DMS53 treated with DMSO at 0.1 percent for 48 hours (cell line): ENCODE measurements around the gene UBXN10.
A peak's percentile ranks its signal among the peaks of the same experiment; 100 is the strongest.
"Not testable (repeated sequence)": the region's sequence is repeated elsewhere in the genome, so short reads cannot be mapped to it uniquely, and the experiment has no call there.

Experiments
- DNase-seq: peaks from one replicate; lab custom pipeline; 2025; ENCODE audit not compliant: unreplicated experiment; lab: John Stamatoyannopoulos, UW

The UBXN10 gene

DNA sequence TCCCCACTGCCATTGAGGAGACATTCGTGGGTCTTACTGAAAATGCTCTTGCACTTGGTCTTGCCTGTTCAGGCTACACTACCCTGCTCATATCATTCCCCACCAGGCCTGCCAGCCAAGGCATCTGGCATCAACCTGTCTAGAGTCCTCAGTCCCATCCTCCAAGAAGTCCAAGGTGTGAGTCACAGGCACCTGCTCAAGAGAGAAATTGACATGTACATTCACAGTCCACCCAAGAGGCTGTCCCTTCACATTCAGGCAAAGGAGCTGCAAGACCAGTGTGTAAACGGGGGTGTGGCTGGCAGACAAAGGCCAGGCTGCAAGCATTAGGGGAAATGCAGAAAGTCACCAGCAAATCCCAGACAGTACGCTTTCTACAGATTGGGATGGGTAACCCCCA is 13.5 kb downstream of the UBXN10 start:
- no peak for DNase-seq

DNA sequence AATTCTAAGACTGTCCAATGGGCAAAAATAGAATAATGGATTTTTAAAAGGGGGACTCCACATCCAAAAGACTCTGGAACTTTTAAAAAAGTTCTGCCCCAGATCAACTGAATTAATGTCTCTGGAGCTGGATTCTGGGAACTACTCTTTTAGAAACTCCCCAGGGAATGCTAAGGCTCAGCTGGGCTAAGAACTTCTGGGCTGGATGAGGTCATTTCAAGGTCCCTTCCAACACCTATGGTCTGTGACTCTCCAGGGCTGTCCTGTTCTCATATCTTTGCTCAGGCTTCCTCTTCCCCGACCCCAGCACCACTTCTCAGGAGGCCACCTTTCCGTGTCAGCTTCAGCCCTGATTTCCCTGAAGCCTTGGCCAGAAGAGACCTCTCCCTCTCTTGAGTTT is 13.9 kb downstream of the UBXN10 start:
- DNase-seq, result no peak

DNA sequence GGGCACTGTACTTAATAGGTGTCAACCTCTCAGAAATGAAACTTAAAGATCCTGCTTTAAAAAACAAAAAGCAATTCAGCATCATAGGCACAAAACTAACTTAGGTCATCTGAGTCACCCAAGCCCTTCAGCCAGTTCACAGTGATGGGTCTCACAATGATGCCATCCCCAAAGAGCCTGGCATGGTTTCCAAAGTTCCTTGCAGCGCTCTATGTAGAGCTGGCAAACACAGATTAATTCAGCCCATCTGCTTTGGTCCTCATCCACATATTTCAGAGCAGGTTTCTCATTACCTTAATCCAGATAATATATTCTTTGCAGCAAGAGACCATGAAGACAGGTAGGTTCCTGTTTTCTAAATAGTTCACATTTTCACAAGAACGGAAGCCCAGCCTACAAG is 15.1 kb downstream of the UBXN10 start:
- DNase-seq, result no peak

DNA sequence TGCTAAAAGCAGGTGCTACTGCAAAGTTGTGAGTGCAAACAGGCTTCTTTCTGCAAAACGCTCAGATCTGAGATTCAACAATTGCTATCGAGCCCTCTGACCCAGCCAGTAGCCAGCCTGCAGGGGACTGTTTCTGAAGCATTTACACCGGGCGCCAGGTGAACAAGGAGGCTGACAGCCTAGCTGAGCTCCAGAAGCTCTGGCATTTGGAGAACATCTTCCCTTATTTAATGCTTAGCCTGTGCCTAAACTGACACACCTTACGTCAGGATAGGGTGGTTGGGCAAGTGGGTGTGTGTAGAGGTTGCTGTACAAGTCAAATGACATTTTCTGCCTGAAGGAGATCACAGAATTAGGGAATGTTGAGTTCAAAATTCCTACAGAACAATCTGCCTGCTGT is 16.3 kb downstream of the UBXN10 start:
- DNase-seq, result no peak

DNA sequence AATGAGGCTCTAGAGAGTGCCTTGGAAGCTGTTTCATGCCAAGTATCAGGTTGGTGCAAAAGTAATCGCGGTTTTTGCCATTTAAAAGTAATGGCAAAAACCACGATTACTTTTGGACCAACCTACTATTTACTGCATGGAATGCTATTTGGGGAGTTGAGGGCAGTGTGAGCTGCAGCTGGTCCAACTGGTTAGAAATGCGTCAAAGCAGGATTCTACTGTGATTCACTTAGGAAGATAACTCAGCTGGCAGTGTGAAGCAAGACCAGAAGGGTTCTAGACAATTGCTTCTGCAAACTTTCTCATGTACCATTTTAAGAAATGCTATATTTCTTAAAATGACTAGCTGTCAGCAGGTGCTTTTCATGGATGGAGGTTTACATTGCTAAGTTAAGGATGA is 21.6 kb downstream of the UBXN10 start:
- no peak for DNase-seq

DNA sequence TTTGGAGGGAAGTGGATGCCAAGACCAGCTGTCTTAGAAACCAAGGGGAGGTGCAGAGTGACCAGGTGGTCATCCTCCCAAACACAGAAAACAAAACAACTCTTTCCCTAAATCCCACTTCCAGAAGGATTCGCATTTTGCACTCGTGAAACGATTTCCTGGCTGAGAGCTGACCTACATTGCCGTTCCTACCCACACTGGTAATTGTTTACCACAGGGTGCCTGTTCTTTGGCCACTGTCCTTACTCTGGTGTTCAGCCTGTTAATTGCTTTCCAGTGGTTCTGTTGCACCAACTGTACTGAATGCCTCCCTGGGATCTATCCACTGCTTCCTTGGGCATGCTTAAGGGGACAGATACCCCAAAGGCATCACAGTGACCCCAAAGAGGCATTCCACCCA is 23.6 kb downstream of the UBXN10 start:
- DNase-seq, result no peak

DNA sequence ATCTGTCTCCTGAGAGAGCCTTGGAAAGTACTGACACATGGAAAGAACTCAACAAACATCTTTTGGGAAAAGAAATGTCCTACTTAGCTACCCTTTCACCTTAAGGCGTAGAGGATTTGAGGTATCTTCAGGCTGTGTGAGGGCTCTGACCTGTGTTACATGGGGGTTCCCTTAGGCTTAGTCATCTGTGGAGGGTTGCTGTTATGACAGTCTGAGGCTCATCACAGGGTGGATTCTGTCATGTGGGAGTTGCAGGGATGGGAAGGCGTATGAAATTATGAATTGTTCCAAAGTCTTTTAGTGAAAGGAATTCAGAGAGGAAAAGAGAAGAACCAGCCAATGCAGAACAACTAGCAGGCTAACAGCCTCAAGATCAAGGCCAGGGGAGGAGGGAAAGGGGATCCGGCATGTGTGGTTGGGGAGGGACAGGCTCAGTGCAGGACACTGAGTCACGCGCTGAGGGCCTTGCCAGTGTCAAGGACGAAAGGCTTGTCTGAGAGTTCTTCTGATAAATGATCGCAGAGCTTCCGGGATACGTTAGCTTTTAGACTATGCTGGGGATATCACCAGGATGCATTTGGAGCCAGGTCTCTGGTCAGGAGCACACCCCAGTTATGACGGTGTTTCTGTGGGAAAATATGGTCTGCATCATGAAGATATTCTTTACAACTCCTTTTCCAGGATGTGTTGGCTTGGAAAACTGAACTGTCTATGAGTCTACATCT is 25.0 kb downstream of the UBXN10 start:
- no peak for DNase-seq

DNA sequence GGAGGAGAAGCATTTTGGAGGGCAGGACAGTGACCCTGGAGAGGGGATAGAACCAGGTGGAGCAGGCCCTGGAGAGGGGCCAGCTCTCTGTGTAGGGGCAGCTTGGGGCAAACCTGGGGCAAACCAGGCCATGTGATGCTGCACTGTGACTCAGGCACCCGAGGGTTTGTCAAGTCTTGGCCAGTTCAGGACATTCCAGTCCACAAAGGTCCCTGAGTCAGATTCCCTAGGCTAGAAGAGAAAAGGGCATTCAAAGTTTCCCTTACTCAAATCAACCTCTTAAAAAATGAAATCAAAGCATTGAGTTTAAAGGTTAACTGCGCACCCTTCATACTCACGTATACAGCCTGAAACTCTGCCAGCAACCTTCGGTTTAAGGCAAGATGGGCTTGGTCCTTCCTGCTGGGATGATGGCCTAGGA is 25.6 kb downstream of the UBXN10 start:
- DNase-seq, result no peak

DNA sequence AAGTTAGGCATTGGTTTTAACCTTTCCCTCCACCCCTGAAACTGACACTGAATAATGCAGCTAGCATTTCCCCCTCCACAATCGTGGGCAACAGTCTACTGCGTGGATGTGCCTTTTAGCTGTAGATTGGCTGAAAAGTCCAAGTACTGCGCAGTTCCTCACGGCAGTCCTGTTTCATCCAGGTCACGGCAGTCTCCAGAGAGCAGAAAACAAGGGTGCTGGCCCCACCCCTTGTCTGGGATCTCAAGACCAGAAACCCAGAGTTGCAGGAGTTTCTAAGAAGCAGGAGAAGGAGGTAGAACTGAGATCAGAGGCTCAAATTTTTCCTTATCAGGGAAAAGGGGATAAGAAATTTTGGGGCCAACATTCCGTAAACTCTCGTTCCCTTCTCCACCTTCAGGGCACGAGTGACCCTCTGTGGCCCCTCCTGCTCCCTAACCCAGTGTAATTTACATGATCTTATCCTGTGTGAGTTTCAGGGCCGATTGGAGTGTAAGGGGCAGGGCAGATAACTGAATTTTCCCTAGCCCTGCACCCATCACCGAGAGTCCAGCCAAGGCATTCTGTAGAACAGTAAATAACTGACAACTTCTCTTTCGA is 26.3 kb downstream of the UBXN10 start:
- no peak for DNase-seq

DNA sequence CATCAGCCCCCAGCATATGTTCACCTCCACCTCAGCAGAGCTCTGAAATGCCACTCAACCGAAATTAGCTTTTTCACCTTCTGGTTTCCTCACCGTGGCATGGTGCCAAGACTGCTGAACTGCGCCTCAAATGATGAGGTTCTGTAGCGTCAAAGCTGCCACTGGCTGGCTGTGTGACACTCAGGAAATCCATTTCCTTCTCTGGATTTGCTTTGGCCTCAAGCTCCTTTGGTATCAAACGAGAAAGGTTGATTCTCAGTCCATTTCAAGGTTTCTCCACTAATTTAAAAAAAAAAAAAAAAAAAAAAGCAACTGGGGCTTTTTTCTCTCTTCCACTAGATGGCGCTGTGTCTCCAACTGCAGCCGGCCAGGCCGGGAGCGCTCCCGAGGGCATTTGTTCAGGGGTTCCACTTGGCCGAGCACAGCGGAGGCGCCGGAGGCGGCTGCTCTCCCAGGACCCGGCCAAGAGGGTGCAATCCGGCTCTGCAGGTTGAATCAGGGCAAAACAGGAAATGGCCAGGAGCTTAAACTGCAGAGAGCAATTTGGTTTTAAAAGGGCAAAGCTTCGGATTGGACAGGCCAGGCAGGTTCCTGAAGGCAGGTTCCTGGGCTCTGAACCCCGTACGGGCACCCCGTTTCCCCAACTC is 26.9 kb downstream of the UBXN10 start:
- DNase-seq, result peak; percentile 89

DNA sequence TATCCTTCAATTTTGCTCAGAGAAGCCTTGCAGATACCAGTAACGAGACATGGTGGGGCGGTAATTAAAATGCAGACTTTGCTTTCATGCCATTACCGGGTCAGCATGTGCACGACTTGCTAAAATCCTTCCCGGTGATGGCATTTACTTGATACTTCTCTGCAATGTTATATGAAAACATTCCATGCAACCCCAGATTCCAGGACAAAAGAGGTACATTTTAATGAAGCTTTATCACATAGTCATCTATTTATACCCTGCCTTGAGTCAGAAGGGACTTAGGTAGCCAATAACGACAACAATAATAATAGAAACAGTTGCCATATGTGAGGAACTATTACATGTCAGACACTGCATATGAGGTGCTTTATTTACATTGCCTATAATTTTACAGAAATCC is 29.8 kb downstream of the UBXN10 start:
- DNase-seq, result no peak

DNA sequence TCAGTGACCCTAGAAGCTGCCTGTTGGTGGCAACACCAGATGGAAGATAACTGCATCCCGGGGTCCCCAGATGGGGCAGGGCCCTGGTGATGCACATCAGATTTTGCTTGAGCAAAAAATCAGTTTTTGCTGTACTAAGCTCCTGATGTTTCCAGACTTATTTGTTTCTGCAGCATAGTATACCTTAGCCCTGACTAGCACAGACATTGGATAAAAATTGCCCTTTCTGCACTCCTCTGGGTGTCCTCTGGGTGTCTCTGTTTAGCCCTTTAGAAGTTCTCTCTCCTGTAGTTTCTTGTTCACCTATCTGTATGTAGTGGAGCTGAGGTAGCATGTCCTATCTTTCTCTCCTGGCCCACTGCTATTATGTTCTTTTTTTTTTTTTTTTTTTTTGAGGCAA is 30.7 kb downstream of the UBXN10 start:
- DNase-seq, result peak; percentile 36

DNA sequence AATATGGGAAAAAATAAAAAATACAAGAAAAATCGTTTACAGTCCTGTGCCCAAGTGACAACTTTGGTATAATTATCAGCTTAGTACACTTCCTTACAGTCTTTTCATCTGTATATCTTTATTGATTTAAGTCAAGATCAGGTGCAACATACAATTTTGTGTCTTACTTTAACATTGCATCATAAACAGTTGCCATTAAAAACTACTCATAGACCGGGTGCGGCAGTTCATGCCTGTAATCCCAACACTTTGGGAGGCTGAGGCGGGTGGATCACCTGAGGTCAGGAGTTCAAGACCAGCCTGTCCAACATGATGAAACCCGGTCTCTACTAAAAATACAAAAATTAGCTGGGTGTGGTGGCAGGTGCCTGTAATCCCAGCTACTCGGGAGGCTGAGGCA is 33.2 kb downstream of the UBXN10 start:
- DNase-seq, result not testable (repeated sequence)

DNA sequence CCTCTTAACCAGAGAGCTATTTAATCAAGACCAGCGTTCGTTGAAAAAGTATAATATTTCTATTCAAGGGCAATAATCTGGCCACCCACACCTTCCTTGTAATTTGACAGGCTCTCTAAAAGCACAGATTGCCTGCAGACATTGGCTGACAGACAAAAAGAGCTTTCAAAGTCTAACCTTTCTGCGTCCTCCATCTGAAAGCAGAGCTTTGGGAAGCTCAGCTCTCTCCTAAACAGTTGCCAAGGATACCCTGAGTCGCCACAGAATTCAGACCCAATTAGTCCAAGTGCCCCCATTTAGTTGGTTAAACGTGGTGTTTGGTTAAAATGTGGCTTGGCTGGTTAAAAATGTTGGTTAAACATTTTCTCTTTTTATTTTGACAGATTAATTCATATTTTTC is 34.1 kb downstream of the UBXN10 start:
- no peak for DNase-seq

DNA sequence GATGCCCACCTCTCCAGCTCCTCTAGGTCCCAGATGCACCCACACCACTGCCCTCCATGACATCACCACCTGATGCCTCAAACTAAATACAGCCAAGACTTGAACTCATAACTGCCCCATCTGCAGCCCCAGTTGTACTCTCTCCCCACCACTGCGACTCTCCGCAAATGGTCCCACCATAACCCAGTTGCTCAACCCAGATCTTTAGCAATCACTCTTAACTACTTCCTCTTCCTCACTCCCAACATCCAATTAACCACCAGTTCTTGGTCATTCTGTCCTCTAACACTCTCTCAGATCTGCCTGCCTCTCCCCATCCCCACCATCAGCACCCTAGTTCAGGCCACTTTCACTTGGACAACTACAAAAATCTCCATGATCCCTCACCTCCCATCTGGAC is 37.2 kb downstream of the UBXN10 start:
- DNase-seq, result no peak

DNA sequence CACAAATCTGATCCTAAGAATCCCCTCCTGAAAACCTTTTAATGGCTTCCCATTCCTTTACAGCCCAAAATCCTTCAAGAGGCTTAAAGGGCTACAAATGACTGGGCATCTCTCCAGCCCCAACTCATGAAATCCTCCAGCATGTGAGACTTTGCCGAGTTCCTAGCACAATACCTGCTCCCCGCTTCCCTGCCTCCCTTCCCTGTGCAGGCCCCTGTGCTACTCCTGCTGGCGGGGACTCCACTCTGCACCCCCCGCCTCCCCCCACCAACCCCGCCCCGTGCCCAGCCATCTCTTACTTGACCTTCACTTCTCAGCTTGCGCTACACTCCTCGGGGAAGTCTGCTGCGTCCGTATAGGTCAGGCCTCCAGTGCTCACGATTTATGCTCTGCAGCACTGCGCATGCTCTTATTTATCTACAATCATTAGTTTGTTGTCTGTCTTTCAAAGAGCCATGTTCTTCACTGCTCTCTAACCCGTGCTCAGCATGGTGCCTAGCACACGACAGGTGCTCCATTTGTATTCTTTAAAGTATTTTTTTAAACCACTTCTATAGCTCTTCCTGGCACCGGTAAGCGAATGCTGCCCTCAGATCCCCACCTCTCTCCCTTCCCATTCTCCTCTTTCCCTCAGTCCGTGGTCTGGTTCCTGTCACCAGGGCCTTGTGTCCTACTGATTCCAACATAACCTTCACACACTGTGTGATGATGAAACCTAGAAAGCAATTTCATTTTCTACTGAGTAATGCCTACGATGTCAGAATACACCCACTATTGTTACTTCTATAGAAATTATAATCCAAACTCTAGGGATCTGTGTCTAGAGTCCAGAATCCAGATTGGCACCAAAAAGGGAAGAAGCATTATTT is 37.9 kb downstream of the UBXN10 start:
- DNase-seq, result no peak

DNA sequence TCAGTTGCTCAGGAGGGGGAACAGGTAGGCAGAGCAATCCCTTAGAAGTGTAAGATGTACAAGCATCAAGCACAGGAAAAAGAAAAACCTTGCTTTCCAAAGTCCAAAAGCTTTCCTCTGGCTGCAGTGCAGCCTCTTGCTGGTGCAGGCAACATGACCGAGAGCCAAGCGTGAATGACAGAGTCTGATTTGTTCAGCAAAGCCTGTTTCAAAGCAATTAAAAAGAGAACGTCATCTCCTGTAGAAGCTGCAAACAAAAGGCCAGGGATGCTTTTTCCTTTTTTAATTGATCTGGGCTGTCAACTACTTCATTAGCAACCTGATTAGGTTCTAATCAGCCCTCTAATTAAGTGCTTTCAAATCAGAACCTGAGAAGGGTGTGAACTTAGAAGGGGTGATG is 38.6 kb downstream of the UBXN10 start:
- DNase-seq, result no peak

DNA sequence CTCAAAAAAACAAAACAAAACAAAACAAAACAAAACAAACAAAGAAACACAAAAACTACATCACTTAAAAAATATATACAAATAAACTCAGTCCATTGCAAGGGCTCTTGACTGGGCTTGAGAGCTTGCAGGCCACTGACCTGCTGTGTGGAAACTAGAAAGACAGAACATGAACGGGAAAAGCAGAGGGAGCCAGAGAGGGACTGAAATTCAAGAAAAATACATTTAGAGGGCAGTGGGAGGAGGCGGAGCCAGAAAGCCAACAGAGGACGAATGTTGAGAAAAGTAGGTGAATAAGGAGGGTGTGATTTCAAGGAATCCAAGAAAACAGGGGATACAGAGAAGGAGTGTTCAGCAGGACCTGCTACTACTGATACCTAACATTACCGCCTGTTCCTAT is 41.8 kb downstream of the UBXN10 start:
- no peak for DNase-seq

DNA sequence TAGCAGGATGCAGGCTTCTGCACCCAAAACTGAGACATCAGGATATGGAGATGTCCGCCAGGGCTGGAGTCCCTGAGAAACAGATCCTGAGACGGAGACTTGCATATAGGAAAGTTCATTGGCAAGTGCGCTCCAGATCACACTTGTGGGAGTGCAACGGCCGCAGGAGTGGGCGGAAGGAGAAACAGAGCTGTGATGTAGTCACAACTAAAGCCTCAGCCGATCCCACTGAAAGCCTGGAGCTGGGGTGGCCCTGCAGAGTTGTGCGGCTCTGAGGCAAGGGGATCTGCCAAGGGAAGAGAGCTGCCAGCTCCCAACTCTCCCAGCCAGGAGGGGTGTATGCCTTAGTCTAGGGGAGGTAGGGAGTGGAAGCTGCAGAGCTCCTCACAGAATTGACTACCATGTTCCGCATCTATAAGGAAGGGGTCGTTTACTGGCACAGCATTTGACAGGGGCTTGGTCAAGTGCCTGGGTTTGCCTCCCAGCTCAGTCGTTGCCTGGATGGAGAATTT is 42.5 kb downstream of the UBXN10 start:
- no peak for DNase-seq

DNA sequence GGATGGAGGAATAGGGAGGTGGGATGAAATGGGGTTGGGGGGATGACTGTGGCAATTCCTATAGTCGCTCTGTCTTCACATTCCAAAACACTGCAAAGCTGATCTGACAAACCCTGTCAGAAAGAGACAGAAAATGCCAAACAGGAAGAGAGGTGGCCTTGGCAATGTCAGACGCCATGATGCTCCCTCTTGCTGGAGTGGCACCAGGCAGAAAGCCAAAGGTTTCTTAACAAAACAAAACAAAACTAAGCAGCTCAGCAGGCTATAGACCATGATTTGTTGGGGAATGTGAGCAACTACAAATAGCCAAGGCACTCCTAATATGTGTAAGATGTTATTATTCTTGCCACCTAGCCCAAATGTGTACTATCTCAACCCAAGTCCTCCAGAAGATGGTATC is 43.3 kb downstream of the UBXN10 start:
- DNase-seq, result no peak

DNA sequence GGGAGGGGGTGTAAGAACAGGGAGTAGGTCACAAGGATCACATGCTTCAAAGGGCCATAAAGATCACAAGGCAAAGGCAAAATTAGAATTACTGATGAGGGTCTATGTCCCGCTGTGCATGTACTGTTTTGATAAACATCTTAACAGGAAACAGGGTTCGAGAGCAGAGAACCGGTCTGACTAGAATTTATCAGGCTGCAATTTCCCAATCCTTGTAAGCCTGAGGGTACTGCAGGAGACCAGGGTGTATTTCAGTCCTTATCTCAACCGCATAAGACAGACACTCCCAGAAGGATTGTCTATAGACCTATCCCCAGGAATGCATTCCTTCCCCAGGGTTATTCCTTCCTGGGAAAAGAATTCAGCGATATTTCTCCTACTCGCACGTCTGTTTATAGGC is 46.7 kb downstream of the UBXN10 start:
- DNase-seq, result not testable (repeated sequence)
